ENCODE results near the gene FOXK1. TPM values are rescaled to one million over a fixed set of nuclear protein-coding genes. Genes with fewer than 3 reads are reported as not detected.

Gene FOXK1
- total and polyA plus RNA-seq, 9 donors: 5.8 to 43.9 (median 32.6) TPM

DNA sequence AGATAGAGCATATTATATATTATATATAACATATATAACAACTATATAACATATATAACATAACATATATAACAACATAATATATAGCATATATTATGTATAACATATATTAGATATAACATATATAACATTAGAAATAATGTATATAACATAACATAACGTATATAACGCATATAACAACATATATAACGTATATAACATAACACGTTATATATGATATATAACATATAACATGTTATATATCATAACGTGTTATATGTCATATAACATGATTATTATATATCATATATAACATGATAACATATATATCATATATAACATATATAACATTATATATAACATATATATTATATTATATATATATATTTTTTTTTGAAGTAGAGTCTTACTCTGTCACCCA, 97.0 kb downstream of the FOXK1 start:
- Histone ChIP-seq H3K27me3 (no peaks in the 10 kb centered on the region), H3K27ac (no peak overlapping the region), H3K4me1 (ENCODE audit: insufficient read depth) (peaks cover 7% of the 10 kb centered on the region), H3K36me3 (no peaks in the 10 kb centered on the region), H3K9me3 (no peaks in the 10 kb centered on the region), H3K4me3 (no peak overlapping the region)
- no peak for DNase-seq
- TF ChIP-seq POLR2A (IDR thresholded peaks at IDR 0.05) (no peak), EP300 (IDR thresholded peaks at IDR 0.05) (no peak)
- TF ChIP-seq, protein P1, sequence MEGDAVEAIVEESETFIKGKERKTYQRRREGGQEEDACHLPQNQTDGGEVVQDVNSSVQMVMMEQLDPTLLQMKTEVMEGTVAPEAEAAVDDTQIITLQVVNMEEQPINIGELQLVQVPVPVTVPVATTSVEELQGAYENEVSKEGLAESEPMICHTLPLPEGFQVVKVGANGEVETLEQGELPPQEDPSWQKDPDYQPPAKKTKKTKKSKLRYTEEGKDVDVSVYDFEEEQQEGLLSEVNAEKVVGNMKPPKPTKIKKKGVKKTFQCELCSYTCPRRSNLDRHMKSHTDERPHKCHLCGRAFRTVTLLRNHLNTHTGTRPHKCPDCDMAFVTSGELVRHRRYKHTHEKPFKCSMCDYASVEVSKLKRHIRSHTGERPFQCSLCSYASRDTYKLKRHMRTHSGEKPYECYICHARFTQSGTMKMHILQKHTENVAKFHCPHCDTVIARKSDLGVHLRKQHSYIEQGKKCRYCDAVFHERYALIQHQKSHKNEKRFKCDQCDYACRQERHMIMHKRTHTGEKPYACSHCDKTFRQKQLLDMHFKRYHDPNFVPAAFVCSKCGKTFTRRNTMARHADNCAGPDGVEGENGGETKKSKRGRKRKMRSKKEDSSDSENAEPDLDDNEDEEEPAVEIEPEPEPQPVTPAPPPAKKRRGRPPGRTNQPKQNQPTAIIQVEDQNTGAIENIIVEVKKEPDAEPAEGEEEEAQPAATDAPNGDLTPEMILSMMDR (IDR thresholded peaks at IDR 0.05): no peak
- WGBS, 3 donors: 84 to 91% (median 87%) methylated on average over 5 of the region's 5 CpGs
- intact Hi-C loops (cut with DNase I): no loop called here

DNA sequence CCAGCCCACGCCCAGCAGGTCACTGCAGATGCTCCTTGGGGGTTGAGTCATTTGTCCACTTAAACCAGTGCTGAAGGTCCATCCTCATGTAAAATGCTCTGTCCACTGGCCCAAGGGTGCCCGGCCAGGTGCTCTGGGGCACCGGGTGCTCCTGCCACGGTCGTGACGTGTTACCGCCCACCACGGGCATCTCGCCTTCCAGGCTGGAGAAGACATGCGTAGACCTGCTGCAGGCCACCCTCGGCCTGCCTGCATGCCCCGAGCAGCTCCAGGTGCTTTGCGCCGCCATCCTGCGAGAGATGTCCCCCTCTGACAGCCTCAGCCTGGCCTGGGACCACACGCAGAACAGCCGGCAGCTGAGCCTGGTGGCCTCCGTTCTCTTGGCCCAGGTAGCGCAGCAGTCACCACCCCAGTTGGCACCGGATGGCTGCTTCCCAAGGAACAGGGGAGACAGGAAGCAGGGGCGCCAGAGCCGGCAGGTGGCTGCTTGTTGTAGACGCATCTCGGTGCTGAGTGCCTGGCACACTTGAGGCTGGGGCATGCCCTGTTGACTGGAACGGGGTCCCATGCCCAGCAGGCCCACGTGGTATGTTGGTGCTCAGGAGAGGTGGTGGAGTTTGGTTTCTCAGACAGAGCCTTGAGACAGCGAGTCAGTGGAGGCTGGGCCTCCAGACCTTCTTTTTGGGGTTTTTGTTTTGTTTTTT, 99.4 kb downstream of the FOXK1 start:
- Histone ChIP-seq H3K4me1 (ENCODE audit: insufficient read depth) (peaks cover 3% of the 10 kb centered on the region), H3K36me3 (no peaks in the 10 kb centered on the region), H3K27me3 (no peaks in the 10 kb centered on the region), H3K4me3 (no peak overlapping the region), H3K27ac (no peak overlapping the region), H3K9me3 (no peaks in the 10 kb centered on the region)
- TF ChIP-seq EP300 (IDR thresholded peaks at IDR 0.05) (no peak), POLR2A (IDR thresholded peaks at IDR 0.05) (no peak)
- TF ChIP-seq, protein P1 (IDR thresholded peaks at IDR 0.05): no peak
- 90 to 92% (median 91%) methylated on average over 26 to 27 of the region's 27 CpGs for WGBS, 3 donors
- intact Hi-C loops (cut with DNase I): no loop called here
- peak in 1 of 5 donors; percentile 36 for DNase-seq

DNA sequence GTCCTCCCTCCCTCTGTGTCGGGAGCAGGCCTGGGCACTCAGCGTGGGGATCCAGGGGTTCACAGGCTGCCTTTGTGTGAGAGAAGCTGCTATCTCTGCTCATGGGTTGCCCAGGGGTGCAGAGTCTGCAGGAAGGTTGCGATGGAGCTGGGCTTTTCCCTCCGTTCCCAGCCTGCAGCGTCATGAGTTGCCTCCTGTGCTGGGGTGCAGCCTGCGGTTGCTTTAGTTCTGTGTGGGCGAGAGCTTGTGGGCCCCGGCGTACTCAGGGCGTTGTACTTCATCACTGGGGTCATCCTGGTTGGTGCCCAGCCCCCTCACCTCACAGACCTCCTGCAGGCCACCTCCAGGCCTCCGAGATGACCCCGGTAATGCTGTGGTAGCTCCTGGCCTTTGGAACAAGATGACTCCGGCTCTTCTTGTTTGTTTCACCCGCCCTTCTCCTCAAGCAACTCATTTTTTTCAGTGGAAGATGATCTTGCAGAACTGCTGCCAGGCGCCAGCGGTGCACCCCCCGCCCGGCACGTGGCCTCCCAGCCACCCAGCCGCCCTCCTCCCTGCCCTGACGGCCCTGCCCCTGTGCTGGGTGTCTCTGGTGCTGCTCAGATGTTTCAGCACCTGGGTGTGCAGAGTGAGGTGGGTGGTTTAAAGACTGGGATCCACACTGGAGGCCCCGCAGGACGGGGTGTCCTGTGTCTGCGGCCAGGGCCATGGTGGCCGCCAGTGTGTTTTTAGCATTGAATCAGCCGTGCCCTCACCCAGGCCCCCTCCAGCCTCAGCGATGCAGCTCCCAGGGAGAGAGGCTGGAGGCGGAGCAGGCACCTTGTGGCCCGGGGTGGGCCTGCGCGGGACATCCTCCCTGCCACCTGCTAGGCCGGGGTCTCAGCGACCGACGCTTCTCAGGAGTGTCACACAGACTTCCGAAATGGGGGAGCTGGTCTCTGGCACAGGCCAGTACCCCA, 100.5 kb downstream of the FOXK1 start:
- intact Hi-C loops (cut with DNase I): no loop called here
- H3K36me3 ChIP-seq: no peaks in the 10 kb centered on the region

DNA sequence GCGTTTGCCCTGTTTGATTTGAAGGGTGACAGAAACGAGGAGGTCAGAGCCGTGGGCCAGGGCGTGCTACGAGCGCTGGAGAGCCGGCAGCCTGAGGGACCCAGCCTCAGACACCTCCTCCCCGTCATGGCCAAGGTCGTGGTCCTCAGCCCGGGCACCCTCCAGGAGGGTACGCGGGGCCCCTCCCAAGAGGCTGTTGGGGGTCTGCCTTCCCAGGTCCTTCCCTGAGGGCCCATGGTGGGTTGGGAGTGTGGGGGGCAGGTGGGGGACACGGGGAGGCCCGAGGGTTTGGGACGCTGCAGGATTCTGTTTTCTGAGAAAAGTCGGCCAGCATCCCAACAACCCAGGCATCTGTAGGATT, 101.2 kb downstream of the FOXK1 start:
- WGBS, 3 donors: 83 to 88% (median 87%) methylated on average over 11 to 16 of the region's 16 CpGs
- Histone ChIP-seq H3K36me3 (no peaks in the 10 kb centered on the region), H3K4me3 (no peak overlapping the region), H3K27ac (no peak overlapping the region), H3K4me1 (ENCODE audit: insufficient read depth) (no peaks in the 10 kb centered on the region), H3K9me3 (no peaks in the 10 kb centered on the region), H3K27me3 (no peaks in the 10 kb centered on the region)
- TF ChIP-seq POLR2A (IDR thresholded peaks at IDR 0.05): no peak
- no peak for DNase-seq
- intact Hi-C loops (cut with DNase I): no loop called here

More for the DNA sequence above, 100.5 kb downstream of the FOXK1 start:
- 91 to 94% (median 92%) methylated on average over 36 of the region's 36 CpGs for WGBS, 3 donors
- H3K27me3 ChIP-seq: no peaks in the 10 kb centered on the region
- no peaks in the 10 kb centered on the region for H3K4me1 ChIP-seq (ENCODE audit: insufficient read depth)
- H3K9me3 ChIP-seq: no peaks in the 10 kb centered on the region
- no peak overlapping the region for H3K27ac ChIP-seq
- no peak for DNase-seq
- TF ChIP-seq, protein P1 (IDR thresholded peaks at IDR 0.05): no peak
- TF ChIP-seq EP300 (IDR thresholded peaks at IDR 0.05) (no peak), POLR2A (IDR thresholded peaks at IDR 0.05) (no peak)
- no peak overlapping the region for H3K4me3 ChIP-seq

All from ovary (tissue), 9 donors.